SK-N-SH treated with all-trans-retinoic acid at 6 μM for 48 hours (cell line): ENCODE data around the gene LPXN.

Experiments used
- PPARA ChIP-seq: fragments of 250-450 bp; sonication (Bioruptor Pico); IDR thresholded peaks from 2 replicates; pipeline ENCODE4 v1.5.0; 2020; ENCODE audit warnings: mild to moderate bottlenecking, borderline replicate concordance
- RARB ChIP-seq: fragments of 250-450 bp; sonication (Bioruptor Pico); IDR thresholded peaks from 2 replicates; pipeline ENCODE4 v1.8.0; 2021; ENCODE audit warnings: mild to moderate bottlenecking, moderate library complexity
- TCF4 ChIP-seq: fragments of 250-450 bp; sonication (Bioruptor Pico); IDR thresholded peaks from 2 replicates; pipeline ENCODE4 v1.8.0; 2021; ENCODE audit warnings: mild to moderate bottlenecking, moderate library complexity, borderline replicate concordance
- ZC3H10 ChIP-seq: fragments of 250-450 bp; sonication (Bioruptor Pico); IDR thresholded peaks from 2 replicates; pipeline ENCODE4 v1.5.1; 2021; ENCODE audit warnings: mild to moderate bottlenecking, moderate library complexity
- TF ChIP-seq, protein P1 (sequence below): fragments of 250-450 bp; sonication (Bioruptor Pico); IDR thresholded peaks from 2 replicates; pipeline ENCODE4 v1.8.0; 2020; ENCODE audit warnings: mild to moderate bottlenecking, moderate library complexity, borderline replicate concordance

DNA sequence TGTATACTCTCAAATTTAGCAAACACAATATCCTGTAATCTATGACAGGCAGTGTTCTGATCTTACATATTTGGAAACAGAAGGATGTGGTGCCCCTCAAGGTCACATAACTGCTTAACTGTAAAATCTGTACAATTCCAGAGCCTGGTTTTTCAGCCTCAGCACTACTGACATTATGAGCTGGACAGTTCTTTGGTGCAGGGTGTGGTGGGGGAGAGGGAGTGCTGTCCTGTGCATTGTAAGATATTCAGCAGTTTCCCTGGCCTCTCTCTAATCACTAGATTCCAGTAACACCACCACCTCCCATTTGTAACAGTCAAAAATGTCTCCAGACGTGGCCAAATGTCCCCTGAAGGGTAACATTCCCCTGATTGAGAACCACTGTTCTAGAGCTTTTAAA, 65.9 kb downstream of the LPXN start:
- TF ChIP-seq ZC3H10 = no peak
- no peak for TF ChIP-seq TCF4
- TF ChIP-seq, protein P1, sequence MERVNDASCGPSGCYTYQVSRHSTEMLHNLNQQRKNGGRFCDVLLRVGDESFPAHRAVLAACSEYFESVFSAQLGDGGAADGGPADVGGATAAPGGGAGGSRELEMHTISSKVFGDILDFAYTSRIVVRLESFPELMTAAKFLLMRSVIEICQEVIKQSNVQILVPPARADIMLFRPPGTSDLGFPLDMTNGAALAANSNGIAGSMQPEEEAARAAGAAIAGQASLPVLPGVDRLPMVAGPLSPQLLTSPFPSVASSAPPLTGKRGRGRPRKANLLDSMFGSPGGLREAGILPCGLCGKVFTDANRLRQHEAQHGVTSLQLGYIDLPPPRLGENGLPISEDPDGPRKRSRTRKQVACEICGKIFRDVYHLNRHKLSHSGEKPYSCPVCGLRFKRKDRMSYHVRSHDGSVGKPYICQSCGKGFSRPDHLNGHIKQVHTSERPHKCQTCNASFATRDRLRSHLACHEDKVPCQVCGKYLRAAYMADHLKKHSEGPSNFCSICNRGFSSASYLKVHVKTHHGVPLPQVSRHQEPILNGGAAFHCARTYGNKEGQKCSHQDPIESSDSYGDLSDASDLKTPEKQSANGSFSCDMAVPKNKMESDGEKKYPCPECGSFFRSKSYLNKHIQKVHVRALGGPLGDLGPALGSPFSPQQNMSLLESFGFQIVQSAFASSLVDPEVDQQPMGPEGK (CRISPR knock-in tag) = no peak
- no peak for TF ChIP-seq RARB
- no peak for TF ChIP-seq PPARA (CRISPR knock-in tag)
